NCI-H2227 treated with DMSO at 0.1 percent for 48 hours (cell line): ENCODE results near the gene SRC.

Source experiments
- DNase-seq: peaks from one replicate; lab custom pipeline; 2025; lab: John Stamatoyannopoulos, UW

The SRC gene

DNA sequence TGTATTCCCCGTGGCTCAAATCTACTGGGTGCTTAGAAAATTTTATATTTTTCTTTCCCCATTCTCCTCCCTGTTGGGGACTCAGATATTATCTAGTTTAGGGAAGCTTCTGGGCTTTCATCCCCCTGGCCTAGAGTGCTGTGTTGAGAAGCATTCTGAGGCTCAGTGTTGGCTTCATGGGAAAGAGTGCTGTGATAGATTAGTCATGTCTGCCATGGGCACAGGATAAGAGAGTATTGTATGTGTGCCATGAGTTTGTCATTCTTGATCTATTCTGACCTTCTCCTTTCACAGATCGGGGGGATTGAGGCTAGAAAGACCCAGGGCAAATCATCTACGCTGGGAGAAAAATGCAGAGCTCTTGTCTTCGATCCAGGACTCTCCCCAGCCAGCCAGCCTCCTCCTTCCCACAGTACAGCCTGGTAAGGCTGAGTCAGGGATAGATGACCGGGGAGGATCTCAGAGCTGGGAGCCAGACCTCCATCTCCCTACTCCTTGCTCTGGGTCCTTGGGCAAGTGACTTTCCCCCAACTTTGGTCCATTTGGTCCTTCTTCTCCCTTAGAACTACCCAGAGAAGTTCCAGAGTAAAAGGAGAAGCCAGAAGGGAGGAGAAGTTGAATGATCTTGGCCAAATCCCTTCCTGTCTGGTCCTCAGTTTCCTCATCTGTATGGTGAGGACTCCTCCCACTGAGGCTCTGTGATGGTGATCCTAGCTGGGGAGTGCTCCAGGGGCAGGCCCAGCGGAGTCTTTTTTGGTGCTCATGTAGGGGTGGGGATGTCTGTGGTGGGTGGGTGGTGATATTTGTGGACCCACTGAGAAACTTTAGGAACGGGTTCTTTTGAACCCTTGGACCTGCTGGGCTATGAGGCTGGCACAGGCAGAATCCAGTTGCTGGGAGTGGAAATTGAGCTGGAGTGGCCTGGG, 5.0 kb downstream of the SRC start:
- DNase-seq, result no peak

DNA sequence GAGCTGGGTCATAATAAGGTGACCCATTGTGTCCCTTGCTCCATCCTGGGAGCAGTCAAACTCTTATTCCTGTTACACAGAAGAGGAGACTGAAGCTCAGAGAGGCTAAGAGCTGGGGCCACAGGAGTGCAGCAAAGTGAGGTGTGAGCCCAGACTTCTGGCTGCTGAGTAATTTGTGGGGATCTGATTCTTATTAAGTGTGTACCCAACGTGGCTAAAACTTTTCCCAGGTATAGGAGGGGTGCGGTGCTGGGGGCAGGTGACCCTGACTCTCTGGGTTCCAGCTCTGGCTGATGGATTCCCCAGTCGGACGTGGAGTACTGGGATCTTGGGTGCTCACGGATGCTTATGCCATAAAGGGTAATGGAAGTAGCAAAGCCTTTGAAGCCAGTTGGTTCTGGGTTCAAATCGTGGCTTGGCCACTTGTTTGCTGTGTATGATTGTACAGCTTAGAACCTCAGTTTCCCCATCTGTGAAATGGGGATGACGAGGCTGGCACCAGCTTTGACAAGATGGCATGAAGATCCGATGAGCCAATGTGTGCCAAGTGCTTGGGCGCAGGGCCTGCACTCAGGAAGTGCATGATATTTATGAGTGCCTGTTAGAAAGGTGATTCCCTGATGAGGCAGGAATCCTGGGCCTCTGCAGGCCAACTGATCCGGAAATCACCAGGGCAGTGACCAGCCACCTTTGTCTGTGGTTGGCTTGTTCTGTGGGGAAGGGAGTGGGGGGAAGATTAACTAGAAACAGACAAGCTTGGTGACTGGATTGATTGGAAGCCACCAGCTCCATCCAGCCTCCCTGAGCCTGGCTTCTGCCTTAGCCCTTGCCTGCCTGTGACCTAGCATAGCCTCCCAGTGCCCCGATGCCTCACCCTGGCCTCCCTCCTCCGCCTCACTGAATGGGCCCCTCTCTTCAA, 6.0 kb downstream of the SRC start:
- DNase-seq, result no peak

DNA sequence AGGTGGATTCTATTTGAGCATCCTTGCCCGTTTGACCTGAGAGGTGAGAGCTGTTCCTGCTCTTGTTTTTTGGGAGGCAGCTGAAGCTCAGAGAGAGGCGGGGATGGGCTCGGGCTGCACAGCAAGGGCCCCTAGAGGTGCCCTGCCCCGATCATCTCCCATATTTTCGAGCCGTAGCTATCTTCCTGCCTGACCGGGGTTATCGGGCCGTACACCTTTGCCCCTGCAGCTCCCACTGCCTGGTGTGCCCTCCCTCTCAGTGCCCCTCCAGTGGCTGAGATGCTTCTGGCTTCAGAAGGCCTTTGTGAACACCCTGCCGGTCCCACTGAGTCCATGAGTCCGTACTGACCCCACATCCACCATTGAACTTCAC, 6.7 kb downstream of the SRC start:
- no peak for DNase-seq

DNA sequence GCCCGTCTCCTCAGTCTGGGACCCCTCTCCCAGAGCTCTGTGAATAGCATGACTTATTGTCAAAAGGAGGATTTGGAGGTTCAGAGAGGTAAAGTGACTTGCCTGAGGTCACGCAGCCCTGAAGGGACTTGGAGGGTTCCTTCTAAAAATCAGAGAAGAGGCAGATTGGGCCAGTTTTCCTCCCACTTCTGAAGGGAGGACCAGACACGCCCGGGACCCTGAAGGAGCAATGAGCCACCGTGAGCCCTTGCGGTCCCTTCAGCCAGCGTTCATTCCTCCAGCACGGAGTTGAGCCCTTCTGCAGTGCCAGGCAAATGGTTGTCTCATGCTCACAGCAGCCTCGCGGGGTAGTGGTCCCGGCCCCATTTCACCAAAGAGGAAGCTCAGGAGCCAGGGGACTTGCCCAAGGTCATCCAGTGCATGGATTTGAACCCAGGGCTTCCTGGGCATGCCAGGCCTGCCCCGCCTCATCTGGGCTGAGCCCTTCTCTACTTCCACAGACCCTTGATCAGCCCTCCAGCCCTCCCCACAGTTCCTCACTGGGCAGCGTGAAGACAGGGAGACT, 7.4 kb downstream of the SRC start:
- no peak for DNase-seq

DNA sequence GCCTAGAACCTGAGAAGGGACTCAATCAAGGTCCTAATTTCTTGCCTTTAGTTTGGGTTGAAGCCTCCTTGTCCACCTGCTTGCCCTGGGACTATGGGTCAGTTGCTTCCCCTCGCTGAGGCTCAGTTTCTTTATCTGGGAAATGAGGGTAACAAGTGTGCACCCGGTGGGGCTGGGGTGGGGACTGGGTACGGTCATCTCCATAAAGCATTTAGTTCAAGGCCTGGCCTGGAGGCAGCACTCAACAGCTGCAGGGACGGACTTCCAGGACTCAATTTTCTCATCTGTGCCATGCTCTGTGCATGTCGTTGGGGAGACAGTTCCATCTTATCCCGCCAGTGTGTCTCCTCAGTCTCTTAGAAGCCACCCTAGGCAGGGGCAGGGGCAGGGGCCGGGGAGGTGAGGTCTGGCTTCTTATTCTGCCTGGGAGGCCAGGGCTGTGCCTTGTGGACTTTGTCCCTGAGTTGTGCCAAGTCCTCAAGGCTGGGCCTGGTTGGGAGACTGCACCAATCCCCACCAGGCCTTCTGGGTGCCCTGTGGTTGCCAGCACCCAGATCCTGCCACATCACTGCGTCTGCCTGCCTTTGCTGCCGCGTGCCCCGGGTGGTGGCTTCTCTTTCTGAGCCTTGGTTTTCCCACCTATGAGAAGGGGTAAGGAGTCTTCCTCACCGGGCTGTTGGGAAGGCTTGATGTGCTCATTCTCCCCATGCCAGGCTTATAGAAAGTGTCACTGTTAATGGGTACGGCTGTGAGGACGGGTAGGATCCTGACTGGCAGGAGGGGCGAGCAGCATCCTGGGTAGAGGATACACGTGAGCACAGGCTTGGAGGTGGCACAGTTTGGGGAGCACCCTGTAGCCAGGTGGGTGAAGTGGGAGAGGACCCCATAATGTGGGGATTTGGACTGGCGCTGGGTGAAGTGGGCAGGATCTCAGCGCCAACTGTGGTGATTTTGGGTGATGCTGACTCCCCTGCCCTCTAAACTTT, 8.6 kb downstream of the SRC start:
- DNase-seq, result no peak

DNA sequence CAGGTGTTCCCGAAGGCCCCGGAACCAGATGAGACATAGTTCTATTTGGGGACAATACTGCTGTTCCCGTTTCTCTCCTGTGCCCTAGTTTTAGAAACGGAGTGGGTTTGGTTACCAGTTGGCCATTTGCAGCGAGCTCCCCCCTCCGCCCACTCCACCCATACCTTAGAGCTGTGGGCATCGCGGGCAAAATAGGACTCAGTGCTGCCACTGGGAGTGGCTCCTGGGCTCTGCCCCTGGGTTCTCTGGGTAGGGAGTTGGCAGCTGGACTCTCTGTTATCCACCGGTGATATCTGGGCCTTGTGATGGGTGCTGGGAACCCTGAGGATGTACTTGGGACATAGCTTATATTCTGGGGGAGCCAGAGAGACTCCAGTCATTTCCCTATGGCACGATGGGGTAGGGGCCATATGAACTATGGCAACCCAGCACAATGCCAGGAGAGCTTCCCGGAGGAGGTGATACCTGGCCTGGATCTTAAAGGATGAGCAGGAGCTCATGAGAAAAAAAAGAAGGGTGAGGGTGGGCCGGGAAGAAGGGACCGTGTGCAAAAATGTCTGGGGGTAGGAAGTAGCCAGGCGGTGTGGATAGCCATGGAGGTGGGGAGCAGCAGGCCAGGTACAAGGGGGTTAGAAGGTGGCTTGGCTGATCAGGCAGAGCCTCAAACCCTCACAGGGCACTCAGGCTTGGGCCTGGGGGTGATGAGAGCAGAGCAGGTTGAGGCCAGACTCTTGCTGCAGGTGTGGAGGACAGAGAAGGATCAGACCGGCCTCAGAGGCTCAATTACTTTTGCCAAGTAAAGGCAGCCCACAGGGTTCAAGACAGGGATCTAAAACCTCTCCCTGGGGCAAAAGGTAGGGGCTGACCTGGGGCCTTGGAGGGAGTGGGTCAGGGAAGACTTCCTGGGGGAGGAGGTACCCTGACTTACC, 9.6 kb downstream of the SRC start:
- DNase-seq, result no peak

DNA sequence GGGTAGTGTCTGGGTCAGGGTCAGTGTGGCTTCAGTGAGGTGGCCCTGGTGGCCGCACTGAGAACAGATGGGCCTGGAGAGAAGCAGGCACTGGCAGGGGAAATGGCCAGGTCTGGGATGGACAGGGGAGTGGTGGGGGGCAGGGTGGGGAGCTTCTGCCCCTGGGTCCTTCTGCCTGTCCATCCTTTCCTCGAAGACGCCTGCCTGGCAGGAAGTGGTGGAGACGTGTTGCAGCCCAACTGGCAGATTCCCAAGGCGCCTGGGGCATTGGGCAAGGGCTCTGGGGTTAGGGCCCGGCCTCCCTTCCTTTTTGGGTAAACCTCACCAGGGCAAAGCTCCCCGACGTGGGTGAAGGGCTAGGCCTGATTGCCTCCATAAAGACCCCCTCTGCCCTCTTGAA, 10.4 kb downstream of the SRC start:
- DNase-seq, result no peak

DNA sequence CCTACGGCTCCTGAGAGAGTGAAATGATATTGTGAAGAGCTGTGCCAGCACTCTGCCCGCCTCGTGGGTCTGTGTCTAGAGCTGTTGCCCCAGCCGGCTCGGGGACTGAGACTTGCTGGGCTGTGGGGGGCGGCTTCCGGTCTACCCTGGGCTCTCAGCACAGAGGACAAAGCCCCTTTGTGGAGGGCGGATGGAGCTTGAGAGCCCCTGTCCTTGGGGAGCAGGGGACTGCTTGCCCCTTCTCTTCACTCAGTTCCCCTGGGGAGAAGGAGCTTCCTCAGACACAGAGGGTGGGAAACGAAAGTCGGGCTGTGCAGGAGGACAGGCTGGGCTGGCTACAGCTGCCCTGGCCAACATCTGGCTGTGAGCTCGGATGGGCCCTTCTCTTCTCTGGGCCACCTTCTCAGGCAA, 11.0 kb downstream of the SRC start:
- DNase-seq, result no peak

DNA sequence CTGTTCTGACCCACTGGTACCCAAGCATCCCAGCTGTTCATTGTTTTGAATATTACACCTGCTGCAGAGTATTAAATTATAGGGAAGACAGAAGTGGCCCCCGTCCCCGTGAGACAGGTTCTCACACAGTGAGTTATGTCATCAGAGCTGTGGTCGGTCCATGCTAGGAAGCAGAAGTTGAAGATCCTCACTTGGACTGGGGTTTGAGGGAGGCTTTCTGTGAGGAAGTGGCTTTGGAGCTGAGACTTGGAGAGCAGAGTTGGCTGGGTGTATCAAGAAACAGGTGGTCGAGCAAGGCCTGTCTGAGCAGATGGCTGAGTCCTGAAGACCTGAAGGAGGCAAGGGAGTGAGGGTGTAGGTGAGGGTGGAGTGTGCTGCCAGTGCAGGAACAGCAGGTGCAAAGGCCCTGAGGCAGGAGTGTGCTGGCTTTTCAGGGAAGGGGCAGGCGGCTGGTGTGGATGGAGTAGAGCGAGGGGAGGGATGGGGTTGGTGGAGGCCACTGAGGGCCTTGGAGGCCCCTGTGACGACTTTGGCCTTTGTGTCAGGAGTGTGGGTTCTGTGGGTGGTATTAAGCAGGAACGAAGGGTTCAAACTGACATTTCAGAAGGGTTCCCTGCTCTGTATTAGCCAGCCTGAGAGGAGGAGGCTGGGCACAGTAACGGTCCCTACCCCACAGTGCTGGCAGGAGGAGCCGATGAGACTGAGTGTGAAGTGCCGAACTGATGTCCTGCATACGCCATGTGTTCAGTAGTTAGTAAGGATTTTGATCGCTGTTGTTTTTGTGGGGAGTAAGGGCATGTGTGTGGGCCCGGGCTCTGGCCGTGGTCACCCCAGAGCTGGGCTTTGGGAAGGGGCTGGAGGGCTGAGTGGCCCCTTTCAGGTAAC, 11.8 kb downstream of the SRC start:
- DNase-seq, result no peak

DNA sequence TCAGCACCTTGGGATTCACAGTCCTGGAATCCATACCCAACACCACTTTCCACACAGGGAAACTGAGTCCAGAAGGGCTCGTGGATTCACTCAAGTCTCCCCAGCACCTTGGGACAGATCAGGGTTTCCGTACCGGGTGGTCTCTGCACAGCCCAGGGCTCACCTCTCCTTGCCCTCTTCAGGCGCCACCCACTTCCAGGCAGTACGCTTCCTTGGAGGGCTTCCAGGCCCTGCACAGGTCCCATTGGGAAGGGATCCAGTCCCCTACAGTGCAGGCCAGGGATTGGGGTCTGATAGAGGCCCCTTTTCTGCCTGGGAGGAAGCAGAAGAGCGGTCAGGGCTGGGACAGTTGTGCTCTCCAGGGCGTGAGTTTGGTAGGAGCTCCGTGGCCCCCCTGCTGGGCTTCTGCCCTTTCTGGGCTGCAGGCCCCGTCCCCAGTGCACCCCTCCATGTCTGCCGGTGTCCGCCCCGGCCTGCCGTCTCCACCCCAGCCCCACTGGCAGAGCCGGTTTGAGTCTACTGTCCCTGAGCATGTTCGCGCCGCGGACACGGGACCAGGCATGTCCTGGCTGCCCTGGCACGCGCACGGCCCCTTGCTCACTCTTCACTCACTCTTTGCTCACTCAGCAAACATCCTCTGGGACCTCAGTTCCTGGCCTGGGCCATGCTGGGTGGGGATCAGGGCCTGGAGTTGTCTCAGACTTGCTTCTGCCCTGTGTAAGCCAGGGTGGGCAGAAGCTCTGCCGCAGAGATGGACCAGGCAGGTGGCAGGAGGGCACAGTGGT, 12.6 kb downstream of the SRC start:
- no peak for DNase-seq

DNA sequence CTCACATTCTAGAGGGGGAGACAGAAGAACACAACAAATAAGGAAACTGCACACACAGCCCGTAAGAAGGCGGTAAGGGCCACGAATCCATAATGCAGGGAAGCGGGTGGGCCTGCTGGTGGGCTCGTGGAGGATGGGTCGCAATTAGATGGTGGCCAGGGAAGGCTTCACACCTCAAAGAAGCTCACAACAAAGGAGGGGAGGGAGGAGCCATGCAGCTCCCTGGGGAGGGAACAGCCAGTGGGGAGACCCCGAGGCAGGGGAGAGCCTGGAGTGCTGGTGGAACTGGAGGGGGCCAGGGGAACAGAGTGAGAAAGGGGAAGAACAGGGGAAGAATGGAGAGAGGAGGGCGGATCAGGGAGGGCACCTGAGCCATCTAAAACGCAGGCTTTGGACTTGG, 13.4 kb downstream of the SRC start:
- DNase-seq, result no peak

DNA sequence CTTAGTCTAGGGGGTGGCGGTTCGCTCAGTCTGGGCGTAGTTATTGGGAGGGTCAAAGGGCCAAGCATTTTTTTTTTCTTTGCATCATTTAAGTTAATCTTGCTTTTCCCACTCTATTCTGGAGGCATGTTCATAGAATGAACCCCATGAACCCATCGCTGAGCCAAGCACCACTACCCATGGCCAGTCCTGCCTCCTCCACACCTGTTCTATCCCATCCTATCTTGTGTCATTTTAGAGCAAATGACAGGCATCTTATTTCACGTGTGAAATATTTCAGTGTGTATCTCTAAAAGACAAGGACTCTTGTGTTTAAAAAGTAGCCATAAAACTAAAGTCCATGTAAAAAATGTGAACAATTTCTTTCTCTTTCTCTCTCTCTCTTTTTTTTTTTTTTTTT, 13.9 kb downstream of the SRC start:
- no peak for DNase-seq

DNA sequence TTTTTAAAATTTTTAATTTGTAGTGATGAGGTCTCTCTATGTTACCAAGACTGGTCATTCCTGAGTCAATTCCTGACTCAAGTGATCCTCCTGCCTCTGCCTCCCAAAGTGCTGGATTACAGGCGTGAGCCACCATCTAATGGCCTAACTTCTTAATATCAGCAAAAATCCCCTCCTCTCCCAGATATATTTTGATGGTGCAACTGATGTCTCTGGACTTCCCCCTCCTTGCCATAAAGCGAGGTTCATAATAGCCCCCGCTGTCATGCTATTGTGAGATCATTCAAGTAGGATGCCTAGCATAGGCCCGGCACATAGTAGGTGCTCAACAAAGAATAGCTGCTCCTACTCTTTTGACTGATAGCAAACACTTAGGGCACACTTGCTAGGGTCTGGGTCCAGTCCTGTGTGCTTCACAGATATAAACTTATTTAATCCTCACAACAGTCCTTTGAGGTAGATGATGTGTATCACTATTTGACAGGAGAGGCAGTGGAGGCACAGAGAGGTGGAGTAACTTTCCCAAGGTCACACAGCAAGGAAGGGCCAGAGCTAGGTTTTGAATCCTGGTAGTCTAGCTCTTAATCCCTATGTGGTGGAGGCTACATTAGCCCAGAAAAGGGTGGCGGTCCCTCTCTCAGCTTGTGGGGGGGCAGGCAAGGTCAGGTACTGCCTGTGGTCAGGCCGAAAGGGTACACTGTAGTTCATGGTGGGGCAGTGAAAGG, 14.6 kb downstream of the SRC start:
- no peak for DNase-seq

DNA sequence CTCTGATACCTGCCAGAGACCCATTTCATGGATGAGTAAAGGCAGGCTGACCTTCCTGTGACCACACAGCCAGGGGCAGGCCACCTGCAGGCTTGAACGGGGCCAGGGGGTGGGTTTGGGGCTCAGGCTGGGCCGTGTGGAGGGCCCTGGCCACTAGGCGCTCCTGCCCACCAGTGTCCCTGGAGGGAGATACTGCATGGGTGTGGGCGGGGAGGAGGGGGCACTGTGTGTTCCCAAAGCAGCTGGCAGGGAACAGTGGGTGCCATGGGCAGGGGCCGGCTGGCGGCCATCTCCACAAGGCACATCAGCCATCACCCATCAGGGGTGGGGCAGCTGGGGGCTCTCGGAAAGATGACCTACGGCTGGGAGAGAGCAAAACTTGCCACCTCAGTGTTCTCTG, 15.4 kb downstream of the SRC start:
- no peak for DNase-seq

DNA sequence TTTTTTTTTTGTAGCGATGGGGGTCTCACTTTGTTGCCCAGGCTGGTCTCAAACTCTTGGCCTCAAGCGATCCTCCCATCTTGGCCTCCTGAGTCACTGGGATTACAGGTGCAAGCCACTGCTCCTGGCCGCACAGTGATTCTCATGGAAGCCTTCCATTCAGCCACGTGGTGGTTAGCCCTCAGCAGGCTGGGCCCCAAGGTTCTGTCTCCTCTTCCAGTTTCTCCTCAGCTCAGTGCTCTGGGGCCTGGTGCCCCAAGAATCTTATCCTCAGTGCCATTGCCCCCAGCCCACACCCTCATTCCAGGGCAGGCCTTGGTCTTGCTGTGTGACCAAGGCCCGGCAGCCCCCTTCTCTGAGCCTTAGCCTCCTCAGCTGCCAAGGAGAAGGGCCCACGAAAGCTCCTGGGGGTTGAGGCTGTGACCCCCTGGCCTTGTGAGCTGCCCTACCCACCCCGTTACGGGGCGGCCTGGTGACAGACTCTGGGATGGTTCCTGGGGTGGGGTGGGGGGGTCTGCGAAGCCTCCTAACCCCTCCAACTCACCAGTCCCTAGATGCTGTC, 16.4 kb downstream of the SRC start:
- no peak for DNase-seq

DNA sequence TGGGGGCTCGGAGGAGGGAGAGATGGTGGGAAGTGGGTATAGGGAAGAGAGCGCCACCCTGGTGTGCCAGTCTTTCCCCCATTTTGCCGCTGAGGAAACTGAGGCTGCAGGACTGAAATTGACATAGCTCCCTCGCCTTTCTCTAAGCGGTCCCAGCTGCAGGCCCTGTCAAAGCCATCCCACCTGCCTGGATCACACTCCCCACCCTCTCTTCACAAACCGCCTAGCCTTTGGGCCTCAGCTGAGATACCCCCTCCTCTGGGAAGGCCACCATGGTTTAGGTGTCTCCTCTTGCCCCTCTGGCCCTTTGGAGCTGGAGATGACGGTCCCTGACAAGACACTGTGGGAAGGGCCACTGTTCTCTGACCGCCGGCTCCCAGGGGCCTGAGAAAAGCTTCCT, 16.9 kb downstream of the SRC start:
- no peak for DNase-seq

DNA sequence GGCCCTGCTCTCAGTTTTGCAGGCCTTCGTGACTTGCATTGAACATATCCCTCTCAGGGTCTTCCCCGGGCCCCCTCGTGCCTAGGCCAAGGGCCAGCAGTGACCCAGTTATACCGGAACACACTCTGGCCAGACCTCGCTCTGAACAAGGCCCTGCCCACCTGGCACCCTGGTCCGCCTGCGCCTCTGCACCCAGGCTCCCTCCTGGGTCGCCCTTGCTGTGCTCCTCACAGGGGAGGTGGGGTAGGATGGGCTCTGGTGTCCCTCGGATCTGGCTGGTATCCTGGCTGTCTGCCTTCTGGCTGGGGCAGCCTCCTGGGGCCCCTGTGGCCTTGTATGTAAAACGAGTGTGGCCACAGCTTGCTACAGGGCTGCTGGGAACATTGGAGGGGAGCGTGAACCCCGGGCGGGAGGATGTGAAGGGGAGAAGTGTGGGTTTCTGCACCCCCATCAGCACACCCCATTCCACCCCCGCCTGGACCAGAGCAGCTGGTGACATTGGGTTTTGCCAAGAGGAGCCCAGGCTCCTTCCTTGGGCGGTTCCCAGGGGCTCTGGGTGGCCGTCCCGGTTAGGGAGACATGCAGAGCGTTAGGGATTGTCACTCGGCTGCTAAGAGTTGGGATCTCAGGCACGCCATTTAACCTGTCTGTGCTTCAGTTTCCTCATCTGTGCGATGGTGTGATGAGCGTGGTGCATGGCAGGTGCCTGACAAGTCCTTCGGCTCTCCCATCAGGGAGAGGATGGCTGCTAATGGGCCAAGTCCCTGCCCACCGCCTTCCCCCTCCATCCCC, 17.5 kb downstream of the SRC start:
- DNase-seq, result no peak
